OCI-LY1 (cell line): ENCODE measurements around the gene DNTTIP2.

Experiments used
- CTCF ChIP-seq: fragments of 200-600 bp; sonication (generic), shearing (Covaris generic); IDR thresholded peaks from 2 replicates; pipeline ENCODE4 v1.5.1; 2017; ENCODE audit warnings: mild to moderate bottlenecking, antibody characterized with exemption, low read length, moderate library complexity, mixed read lengths
- EZH2 ChIP-seq: fragments of 200-600 bp; sonication (generic), shearing (Covaris generic); IDR thresholded peaks from 2 replicates; pipeline ENCODE4 v1.8.0; 2017; ENCODE audit warnings: borderline replicate concordance, mixed run types, mild to moderate bottlenecking, antibody characterized with exemption, low read length, moderate library complexity, mixed read lengths

DNA sequence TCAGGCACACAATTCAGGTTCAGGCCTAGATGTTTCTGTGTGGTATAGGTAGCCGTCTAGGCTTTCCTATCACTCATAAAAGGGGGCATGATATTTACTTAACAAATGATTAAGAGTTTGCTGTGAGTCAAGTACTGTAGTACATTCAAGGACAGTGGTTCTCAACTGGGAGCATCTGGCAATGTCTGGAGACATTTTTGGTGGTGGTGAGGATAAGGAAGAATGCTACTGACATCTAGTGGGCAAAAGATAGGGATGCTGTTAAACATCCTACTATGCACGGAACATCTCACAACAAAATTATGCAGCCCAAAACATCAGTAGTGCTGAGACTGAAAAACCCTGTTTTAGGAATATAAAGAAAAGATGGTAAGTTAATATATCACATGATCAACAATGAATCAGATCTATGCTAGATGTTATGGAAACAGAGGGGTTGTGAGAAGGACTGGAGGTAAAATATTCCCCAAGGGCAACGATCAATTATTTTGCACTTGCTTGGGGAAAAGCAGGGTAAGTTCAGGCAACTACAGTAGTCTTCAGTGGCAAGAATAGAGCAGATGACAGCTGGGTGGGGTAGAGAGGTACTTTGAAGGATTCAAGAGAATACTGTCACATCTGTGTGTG is 4.9 kb downstream of the DNTTIP2 start:
- TF ChIP-seq CTCF (peak; percentile 51; the same call in 1 of the 2 replicates), EZH2 (no peak)
